A673 (cell line): ENCODE data around the gene CD19. TPM values are rescaled to one million over a fixed set of nuclear protein-coding genes. Genes with fewer than 3 reads are reported as not detected.

Experiments
- BruUV-seq: library from RNA; stranded (reverse); fragments of 400-500 nt; replicated peaks from 2 replicates; lab custom pipeline; 2021; lab: Mats Ljungman, UMichigan
- CTCF ChIA-PET: fragments of 300-600 bp; sonication (Branson Sonifier 250); formaldehyde crosslinking; loops from one replicate; lab custom pipeline; 2022; ENCODE audit warnings: antibody characterized with exemption; lab: Charles Lee
- POLR2A ChIA-PET: fragments of 300-600 bp; sonication (Branson Sonifier 250); formaldehyde crosslinking; loops from one replicate; lab custom pipeline; 2022; ENCODE audit warnings: antibody characterized with exemption; ENCODE audit not compliant: low non-redundant PET; lab: Charles Lee
- DNase-seq: peaks from one replicate; pipeline ENCODE4 v3.0.0-alpha.2; 2015; ENCODE audit warnings: low spot score
- H3K27ac ChIP-seq: fragments of 200-600 bp; sonication (generic); 2 replicates; pipeline ENCODE4 v1.5.1; 2016; ENCODE audit warnings: mixed run types, low read depth, mild to moderate bottlenecking, mixed read lengths, antibody characterized with exemption, low read length; ENCODE audit not compliant: poor library complexity, severe bottlenecking
- H3K27me3 ChIP-seq: fragments of 200-600 bp; sonication (generic); replicated peaks from 2 replicates; pipeline ENCODE4 v1.6.1; 2017; ENCODE audit warnings: mixed run types, low read depth, mild to moderate bottlenecking, mixed read lengths, antibody characterized with exemption, low read length; ENCODE audit not compliant: insufficient read depth, poor library complexity
- H3K36me3 ChIP-seq: fragments of 200-600 bp; sonication (generic); 2 replicates; pipeline ENCODE4 v1.6.1; 2016; ENCODE audit warnings: mixed run types, mild to moderate bottlenecking, mixed read lengths, antibody characterized with exemption, low read length; ENCODE audit not compliant: insufficient read depth, poor library complexity, severe bottlenecking
- H3K4me1 ChIP-seq: fragments of 200-600 bp; sonication (generic); 2 replicates; pipeline ENCODE4 v1.6.1; 2017; ENCODE audit warnings: mixed run types, mild to moderate bottlenecking, mixed read lengths, antibody characterized with exemption, low read length; ENCODE audit not compliant: insufficient read depth, poor library complexity, severe bottlenecking
- H3K4me3 ChIP-seq: fragments of 200-600 bp; sonication (generic); 2 replicates; pipeline ENCODE4 v1.5.1; 2016; ENCODE audit warnings: low read depth, mixed run types, mild to moderate bottlenecking, mixed read lengths, low read length; ENCODE audit not compliant: poor library complexity, severe bottlenecking
- H3K9me3 ChIP-seq: fragments of 200-600 bp; sonication (generic); 2 replicates; pipeline ENCODE4 v1.6.1; 2016; ENCODE audit warnings: mixed run types, low read depth, mild to moderate bottlenecking, mixed read lengths, antibody characterized with exemption, low read length; ENCODE audit not compliant: poor library complexity, severe bottlenecking
- CTCF ChIP-seq: fragments of 300-800, 200-600 bp; sonication (generic); conservative IDR thresholded peaks from 2 replicates; pipeline ENCODE4 v1.5.1; 2017; ENCODE audit warnings: low read depth, mild to moderate bottlenecking, antibody characterized with exemption, low read length, moderate library complexity, mixed read lengths
- EZH2 ChIP-seq: fragments of 200-600 bp; sonication (generic); IDR thresholded peaks from 2 replicates; pipeline ENCODE4 v1.6.1; 2017; ENCODE audit warnings: borderline replicate concordance, low read depth, mild to moderate bottlenecking, mixed read lengths, antibody characterized with exemption, low read length; ENCODE audit not compliant: poor library complexity, severe bottlenecking
- intact Hi-C: fragments of 100-400 bp; cut with micrococcal nuclease; formaldehyde crosslinking; loops from one replicate; pipeline ENCODE4 v1.10.0; 2022; ENCODE audit not compliant: unreplicated experiment
- total RNA-seq: library from RNA; stranded (reverse); gene quantifications from 2 replicates; pipeline ENCODE4 v1.2.3, GENCODE V29; 2021

The CD19 gene
- total RNA-seq, 1 experiment from 2014 or later = not detected

- H3K9me3 ChIP-seq = no peaks in the 10 kb centered on the region
- H3K27ac ChIP-seq = no peak overlapping the region
- CTCF ChIA-PET = no interaction called here
- H3K27me3 ChIP-seq = no peaks in the 10 kb centered on the region
- H3K4me3 ChIP-seq = no peak overlapping the region
- TF ChIP-seq EZH2 (no peak), CTCF (no peak)
- intact Hi-C loops = no loop called here
- BruUV-seq = no TSS peak
- DNase-seq = no peak
- no peaks in the 10 kb centered on the region for H3K4me1 ChIP-seq
- POLR2A ChIA-PET = no interaction called here
- no peaks in the 10 kb centered on the region for H3K36me3 ChIP-seq
Measured at GRCh38 chr16:28986492-28986891, 54.7 kb downstream of the CD19 start.

DNA sequence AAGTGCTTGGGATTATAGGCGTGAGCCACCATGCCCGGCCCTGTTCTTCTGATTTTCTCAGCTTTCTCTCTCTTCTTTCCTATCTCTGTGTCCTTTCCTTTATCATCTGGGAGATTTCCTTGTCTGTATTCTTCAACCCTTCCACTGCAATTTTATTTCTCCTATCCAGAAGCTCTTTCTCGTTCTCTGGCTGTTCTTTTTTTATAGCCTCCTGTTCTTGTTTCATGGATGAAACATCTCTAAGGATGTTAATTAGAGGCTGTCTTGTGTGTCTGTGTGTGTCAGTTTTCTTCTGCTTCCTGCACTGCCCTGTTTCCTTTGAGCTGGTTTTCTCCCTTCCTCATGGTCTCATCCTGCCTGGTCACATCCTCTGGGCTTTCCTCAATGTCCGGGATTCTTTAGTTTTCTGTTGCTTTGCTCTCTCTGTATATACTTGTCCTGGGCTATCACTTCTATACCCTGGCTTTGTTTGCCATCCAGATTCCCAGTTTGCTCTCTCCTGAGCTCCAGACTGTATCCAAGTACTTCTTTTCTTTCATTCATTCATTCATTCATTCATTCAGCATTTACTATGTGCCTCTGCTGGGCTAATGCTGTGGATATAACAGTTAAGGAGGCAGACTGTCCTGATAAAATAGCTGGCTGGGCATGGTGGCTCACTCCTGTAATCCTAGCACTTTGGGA, 55.5 kb downstream of the CD19 start:
- no TSS peak for BruUV-seq
- no peak for DNase-seq
- CTCF ChIA-PET = no interaction called here
- POLR2A ChIA-PET = no interaction called here
- Histone ChIP-seq H3K27ac (no peak overlapping the region), H3K27me3 (no peaks in the 10 kb centered on the region), H3K36me3 (no peaks in the 10 kb centered on the region), H3K4me1 (no peaks in the 10 kb centered on the region), H3K4me3 (no peak overlapping the region), H3K9me3 (no peaks in the 10 kb centered on the region)
- TF ChIP-seq EZH2 (no peak), CTCF (no peak)
- intact Hi-C loops = no loop called here

Other genes starting within 250 kb of the CD19 start
- gene EIF3C, start 220.5 kb upstream of the CD19 start, total RNA-seq = 824 and 839 TPM in 2 replicates
- 0.92 and 2.1 TPM in 2 replicates for gene NPIPB9, start 180.2 kb upstream of the CD19 start, total RNA-seq
- gene ATXN2L, start 109.0 kb upstream of the CD19 start, total RNA-seq = 330 and 335 TPM in 2 replicates
- 228 and 244 TPM in 2 replicates for gene TUFM, start 85.6 kb upstream of the CD19 start, total RNA-seq
- gene SH2B1, start 68.1 kb upstream of the CD19 start, total RNA-seq = 55.9 and 57.8 TPM in 2 replicates
- gene ATP2A1, start 53.5 kb upstream of the CD19 start, total RNA-seq = 3.0 and 3.5 TPM in 2 replicates
- 15.4 and 17.6 TPM in 2 replicates for gene RABEP2, start 6.7 kb upstream of the CD19 start, total RNA-seq
- gene NFATC2IP, start 19.0 kb downstream of the CD19 start, total RNA-seq = 63.4 and 63.5 TPM in 2 replicates
- gene SPNS1, start 42.8 kb downstream of the CD19 start, total RNA-seq = 46.3 and 48.6 TPM in 2 replicates
- 2.8 and 5.5 TPM in 2 replicates for gene LAT, start 53.1 kb downstream of the CD19 start, total RNA-seq